Effector memory CD8-positive, alpha-beta T cell (primary cell): ENCODE results near the gene SLC5A4.
"Not testable (repeated sequence)": the region's sequence is repeated elsewhere in the genome, so short reads cannot be mapped to it uniquely, and the experiment has no call there.

ENCODE experiments used
- ATAC-seq: fragments of 150-1000 bp; cut with Tn5 transposase; replicated peaks from 2 replicates; pipeline ENCODE4 v1.10.0; 2021; ENCODE audit warnings: mild to moderate bottlenecking, moderate library complexity
- DNase-seq, 3 experiments: peaks; one replicate each; pipeline ENCODE4 v3.0.0; 2021
- H3K27ac Mint-ChIP-seq, 2 donors: one replicate each; pipeline ENCODE4 v1.8.0; 2022; ENCODE audit warnings: mild to moderate bottlenecking in 2 of 2, mixed read lengths in 2 of 2, moderate library complexity in 2 of 2
- H3K27me3 Mint-ChIP-seq, 2 donors: one replicate each; pipeline ENCODE4 v1.8.0; 2022; ENCODE audit warnings: mixed read lengths in 2 of 2
- H3K36me3 Mint-ChIP-seq: one replicate; pipeline ENCODE4 v1.8.0; 2022; ENCODE audit warnings: mild to moderate bottlenecking, moderate library complexity, mixed read lengths; ENCODE audit not compliant: insufficient read depth
- H3K4me1 Mint-ChIP-seq, 2 donors: one replicate each; pipeline ENCODE4 v1.8.0; 2022; ENCODE audit warnings: low read depth in 2 of 2, mixed read lengths in 2 of 2
- H3K4me3 Mint-ChIP-seq, 2 donors: one replicate each; pipeline ENCODE4 v1.8.0; 2022; ENCODE audit warnings: mild to moderate bottlenecking in 2 of 2, mixed read lengths in 2 of 2, moderate library complexity in 2 of 2
- H3K9me3 Mint-ChIP-seq, 2 donors: one replicate each; pipeline ENCODE4 v1.8.0; 2022; ENCODE audit warnings: mixed read lengths in 2 of 2

SLC5A4 gene

DNA sequence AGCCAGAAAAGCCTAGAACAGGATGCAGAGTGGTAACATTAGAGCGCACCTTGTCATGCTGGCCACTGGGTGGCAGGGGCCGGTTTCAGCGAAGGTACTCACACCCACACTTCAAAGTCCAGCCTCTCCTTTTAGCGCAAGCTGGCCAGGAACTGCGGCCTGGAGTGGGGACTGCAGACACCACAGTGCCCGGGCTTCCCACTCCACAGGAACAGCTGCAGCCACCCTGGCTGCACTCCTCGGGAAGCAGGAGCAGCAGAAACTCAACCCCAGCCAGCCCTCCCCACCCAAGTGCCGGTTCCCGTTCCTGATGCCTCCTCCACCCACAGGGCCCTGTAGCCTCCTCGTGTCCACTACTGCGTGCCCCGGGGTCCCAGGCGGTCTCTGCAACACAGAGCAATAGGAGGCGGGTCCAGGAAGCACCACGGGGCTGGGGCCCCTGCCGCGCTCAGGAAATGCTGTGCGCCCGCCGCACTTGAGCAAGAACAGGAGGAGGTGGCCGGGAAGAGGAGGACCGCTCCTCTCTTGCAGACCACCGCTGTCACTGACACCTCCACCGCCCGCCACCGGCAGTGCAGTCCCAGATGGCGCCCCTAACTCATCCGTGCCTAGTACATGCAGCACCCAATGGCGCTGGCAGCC is 52.5 kb downstream of the SLC5A4 start:
- Mint-ChIP-seq H3K4me3 (peak overlapping the region; percentile 53 to 76), H3K27me3 (peaks cover 29 to 36% of the 10 kb centered on the region in 2 donors), H3K4me1 (peaks cover 40 to 43% of the 10 kb centered on the region in 2 donors), H3K9me3 (no peaks in the 10 kb centered on the region), H3K36me3 (no peaks in the 10 kb centered on the region), H3K27ac (peak overlapping the region; percentile 50 to 51)
- DNase-seq (no peak), ATAC-seq (peak; percentile 48)

DNA sequence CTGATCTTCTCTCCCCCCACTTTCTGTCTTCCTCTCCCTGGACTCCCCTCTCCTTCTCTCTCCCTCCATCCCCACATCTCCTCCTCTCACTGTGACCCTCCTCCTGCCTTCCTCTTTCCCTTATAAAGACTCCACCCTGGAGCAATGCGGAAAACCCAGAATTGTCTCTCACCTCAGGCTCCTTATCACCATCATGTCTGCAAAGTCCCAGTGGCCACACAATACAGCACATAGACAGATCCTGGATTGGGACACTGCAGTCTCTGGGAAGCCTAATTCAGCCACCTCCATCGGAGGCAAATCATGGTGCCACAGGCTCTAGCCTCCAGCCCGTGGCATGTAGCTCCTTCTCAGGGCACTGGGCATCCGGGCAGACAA is 53.0 kb downstream of the SLC5A4 start:
- Mint-ChIP-seq H3K4me1 (peaks cover 38 to 42% of the 10 kb centered on the region in 2 donors), H3K4me3 (peak overlapping the region; percentile 53 to 76), H3K27me3 (peaks cover 29 to 33% of the 10 kb centered on the region in 2 donors), H3K27ac (peak overlapping the region in 1 of 2 donors; percentile 50), H3K9me3 (no peaks in the 10 kb centered on the region), H3K36me3 (no peaks in the 10 kb centered on the region)
- no peak for ATAC-seq
- DNase-seq: no peak

DNA sequence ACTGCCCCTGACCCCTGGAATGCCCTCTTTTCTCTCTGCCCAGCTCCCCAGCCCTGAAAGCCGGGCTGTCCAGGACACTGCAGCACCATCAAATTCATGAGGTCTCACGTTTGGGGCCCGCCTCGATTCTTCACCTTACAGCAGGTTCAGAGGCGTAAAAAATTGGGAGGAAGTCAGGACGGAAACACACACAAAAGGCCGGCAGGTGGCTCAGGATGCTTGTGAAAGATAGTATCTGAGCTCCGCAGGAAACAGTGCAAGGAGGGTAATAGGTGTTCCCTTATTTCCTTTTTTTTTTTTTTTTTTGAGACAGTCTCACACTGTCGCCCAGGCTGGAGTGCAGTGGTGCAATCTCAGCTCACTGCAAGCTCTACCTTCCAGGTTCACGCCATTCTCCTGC is 54.4 kb downstream of the SLC5A4 start:
- Mint-ChIP-seq H3K4me1 (peaks cover 27 to 30% of the 10 kb centered on the region in 2 donors), H3K4me3 (no peak overlapping the region), H3K9me3 (no peaks in the 10 kb centered on the region), H3K36me3 (no peaks in the 10 kb centered on the region), H3K27ac (peak overlapping the region in 1 of 2 donors; percentile 60), H3K27me3 (peaks cover 25 to 29% of the 10 kb centered on the region in 2 donors)
- DNase-seq: no peak
- ATAC-seq: peak; percentile 38

DNA sequence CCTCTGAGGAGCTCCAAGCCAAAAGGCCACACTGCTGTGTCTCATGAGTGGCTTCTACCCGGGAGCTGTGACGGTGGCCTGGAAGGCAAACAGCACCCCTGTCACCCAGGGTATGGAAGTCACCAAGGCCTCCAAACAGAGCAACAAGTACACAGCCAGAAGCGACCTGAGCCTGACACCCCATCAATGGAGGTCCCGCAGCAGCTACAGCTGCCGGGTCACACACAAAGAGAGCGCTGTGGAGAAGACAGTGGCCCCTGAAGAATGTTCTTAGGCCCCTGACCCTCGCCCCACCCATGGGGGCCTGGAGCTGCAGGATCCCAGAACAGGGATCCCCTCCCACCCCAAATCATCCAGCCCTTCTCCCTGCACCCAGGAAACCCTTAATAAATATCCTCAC is 55.2 kb downstream of the SLC5A4 start:
- H3K36me3 Mint-ChIP-seq: no peaks in the 10 kb centered on the region
- peak overlapping the region in 1 of 2 donors; percentile 60 for H3K27ac Mint-ChIP-seq
- peaks cover 25 to 29% of the 10 kb centered on the region in 2 donors for H3K4me1 Mint-ChIP-seq
- no peak for DNase-seq
- no peak overlapping the region for H3K4me3 Mint-ChIP-seq
- no peak for ATAC-seq
- H3K9me3 Mint-ChIP-seq: no peaks in the 10 kb centered on the region
- peaks cover 17 to 28% of the 10 kb centered on the region in 2 donors for H3K27me3 Mint-ChIP-seq

DNA sequence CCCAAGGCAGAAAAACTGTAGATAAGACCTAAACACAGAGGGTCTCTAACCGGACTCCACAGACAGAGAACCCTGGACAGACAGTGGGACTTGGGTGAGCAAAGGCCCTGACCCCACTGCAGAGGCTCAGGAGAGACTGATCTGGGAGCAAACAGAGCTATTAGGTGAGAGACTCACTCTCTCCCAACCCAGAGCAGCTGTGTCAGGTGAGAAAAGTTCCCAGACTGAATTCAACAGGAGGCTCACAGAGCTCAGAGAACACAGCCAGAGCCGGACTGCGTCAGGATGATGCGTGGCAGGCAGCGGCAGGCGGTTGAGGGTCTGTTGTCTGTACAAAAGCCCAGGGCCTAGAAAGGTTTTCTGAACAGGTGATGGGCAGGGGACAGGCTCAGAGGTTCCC is 55.8 kb downstream of the SLC5A4 start:
- Mint-ChIP-seq H3K9me3 (no peaks in the 10 kb centered on the region), H3K27me3 (peaks cover 15 to 22% of the 10 kb centered on the region in 2 donors), H3K36me3 (no peaks in the 10 kb centered on the region), H3K27ac (no peak overlapping the region), H3K4me1 (peaks cover 23 to 25% of the 10 kb centered on the region in 2 donors), H3K4me3 (no peak overlapping the region)
- no peak for ATAC-seq
- no peak for DNase-seq

DNA sequence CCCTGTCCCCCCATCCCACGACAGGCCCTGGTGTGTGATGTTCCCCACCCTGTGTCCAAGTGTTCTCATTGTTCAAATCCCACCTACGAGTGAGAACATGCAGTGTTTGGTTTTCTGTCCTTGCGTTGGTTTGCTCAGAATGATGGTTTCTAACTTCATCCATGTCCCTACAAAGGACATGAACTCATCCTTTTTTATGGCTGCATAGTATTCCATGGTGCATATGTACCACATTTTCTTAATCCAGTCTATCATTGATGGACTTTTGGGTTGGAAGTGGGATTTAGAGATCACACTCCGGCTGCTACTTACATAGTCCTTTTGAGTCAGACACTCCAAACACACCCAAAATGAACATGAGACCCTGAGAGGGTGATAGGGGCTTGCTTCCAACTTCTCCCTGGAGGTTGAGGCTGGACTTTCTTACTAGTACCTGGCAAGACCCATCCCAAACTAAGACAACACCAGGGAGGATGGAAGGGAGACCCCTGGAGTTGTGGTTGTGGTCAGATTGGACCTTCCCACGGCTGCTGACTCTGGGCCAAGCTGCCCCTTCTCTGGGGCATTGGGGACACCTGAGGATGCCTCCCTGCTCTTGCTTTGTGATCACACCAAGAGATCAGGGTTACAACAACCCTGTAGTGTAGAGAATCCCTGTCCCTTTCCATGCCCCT is 57.5 kb downstream of the SLC5A4 start:
- ATAC-seq, H3K4me3 Mint-ChIP-seq, H3K36me3 Mint-ChIP-seq, DNase-seq, H3K9me3 Mint-ChIP-seq, H3K27ac Mint-ChIP-seq: not testable (repeated sequence)
- Mint-ChIP-seq H3K4me1 (peaks cover 12 to 17% of the 10 kb centered on the region in 2 donors), H3K27me3 (peaks cover 6 to 17% of the 10 kb centered on the region in 2 donors)

DNA sequence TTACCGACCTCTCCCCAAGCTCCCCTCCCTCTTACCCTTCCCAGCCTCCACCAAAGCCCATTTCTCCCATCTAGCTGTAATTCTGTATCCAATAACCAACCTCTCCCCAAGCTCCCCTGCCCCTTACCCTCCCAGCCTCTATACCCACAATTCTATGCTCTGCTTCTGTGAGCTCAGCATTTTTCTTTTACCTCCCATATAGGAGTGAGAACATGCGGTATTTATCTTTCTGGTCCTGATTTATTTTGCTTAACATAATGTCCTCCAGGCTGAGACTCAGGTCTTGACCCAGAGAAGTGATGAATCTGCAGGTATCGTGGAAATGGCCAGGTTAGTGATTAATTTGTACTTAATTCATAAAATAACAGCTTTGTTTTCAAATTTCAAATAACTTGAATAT is 59.2 kb downstream of the SLC5A4 start:
- H3K4me1 Mint-ChIP-seq, H3K36me3 Mint-ChIP-seq, H3K27ac Mint-ChIP-seq, H3K4me3 Mint-ChIP-seq, DNase-seq, H3K9me3 Mint-ChIP-seq, ATAC-seq: not testable (repeated sequence)
- H3K27me3 Mint-ChIP-seq: peaks cover 12 to 29% of the 10 kb centered on the region in 2 donors

DNA sequence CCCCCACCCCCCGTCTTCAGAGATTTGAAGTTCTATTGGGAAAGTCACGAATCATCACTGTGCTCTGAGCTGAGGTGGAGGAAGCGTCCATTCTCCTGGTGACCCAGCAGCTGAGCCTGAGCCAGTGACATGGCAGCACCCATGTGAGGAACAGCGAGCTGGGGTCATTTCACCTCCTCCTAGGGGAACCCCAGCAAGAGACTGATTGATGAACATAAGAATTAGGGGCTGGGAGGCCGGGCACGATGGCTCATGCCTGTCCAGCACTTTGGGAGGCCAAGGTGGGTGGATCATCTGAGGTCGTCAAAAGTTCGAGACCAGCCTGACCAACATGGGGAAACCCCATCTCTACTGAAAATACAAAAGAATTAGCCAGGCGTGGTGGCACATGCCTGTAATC is 61.8 kb downstream of the SLC5A4 start:
- not testable (repeated sequence) for H3K9me3 Mint-ChIP-seq, H3K4me3 Mint-ChIP-seq, H3K27ac Mint-ChIP-seq, DNase-seq, ATAC-seq, H3K36me3 Mint-ChIP-seq, H3K4me1 Mint-ChIP-seq
- H3K27me3 Mint-ChIP-seq: peaks cover 13 to 28% of the 10 kb centered on the region in 2 donors

DNA sequence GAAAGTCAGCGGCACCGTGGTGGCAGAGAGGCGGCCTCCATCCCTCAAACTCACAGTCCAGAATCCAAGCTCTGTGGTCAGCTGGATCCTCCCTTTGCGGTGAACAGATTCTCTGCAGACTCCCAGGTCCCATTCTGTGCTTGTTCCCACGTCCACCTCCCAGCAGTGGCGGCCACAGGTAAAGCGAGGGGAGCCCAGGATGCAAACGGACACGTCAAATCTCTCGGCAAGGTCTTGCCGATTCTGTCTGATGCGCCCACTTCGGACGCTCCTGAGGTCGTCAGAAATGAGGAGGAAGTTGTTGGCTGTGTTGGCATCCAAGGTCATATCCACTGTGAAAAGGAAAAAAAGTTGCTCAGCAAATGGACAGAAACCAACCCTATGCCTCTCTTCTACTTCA is 64.1 kb downstream of the SLC5A4 start:
- not testable (repeated sequence) for H3K36me3 Mint-ChIP-seq, ATAC-seq, H3K27ac Mint-ChIP-seq, H3K9me3 Mint-ChIP-seq, H3K4me1 Mint-ChIP-seq, H3K4me3 Mint-ChIP-seq, DNase-seq
- peaks cover 26 to 40% of the 10 kb centered on the region in 2 donors for H3K27me3 Mint-ChIP-seq

DNA sequence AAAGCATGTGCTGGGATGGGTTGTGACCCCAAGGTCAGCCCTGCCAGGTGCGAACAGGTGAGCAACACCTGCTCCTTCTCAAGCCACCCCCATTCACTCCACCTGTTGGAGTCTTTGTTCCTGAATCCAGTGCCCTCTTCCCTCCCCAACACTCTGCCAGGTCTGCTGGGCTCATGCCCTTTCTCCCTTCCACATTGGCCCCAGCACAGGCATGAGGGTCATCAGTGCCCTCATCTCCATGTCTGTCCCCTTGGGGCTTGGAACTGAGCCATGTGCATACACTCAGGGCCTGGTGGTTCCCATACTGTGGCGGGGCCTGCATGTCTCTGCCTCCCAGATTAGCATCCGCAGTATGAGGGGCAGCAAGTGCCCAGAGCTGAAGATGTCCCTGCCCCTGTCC is 69.3 kb downstream of the SLC5A4 start:
- Mint-ChIP-seq H3K36me3 (no peaks in the 10 kb centered on the region), H3K4me1 (no peaks in the 10 kb centered on the region), H3K4me3 (no peak overlapping the region), H3K27ac (no peak overlapping the region), H3K27me3 (peaks cover 17 to 24% of the 10 kb centered on the region in 2 donors), H3K9me3 (no peaks in the 10 kb centered on the region)
- DNase-seq: no peak
- no peak for ATAC-seq

DNA sequence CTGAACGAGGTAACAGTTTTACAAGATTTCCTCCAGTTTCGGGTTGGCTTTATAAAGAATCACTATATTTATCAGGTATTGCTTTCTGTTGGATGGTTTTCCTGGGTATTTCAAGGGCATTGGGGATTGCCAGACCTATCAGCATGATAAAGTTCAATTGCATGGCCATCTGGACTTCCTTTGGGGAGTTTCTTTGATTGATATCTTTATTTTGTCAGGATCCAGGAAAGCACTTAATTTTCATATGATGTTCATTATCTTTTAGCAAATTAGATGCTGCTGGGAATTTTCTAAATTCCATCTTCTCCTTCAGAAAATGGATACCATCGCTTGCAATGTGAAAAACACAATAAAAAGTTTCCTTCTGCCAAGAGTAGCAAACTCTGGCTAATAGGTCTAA is 71.5 kb downstream of the SLC5A4 start:
- peaks cover 18 to 24% of the 10 kb centered on the region in 2 donors for H3K27me3 Mint-ChIP-seq
- H3K4me3 Mint-ChIP-seq: no peak overlapping the region
- no peaks in the 10 kb centered on the region for H3K4me1 Mint-ChIP-seq
- DNase-seq (no peak), ATAC-seq (no peak)
- no peaks in the 10 kb centered on the region for H3K36me3 Mint-ChIP-seq
- no peaks in the 10 kb centered on the region for H3K9me3 Mint-ChIP-seq
- H3K27ac Mint-ChIP-seq: no peak overlapping the region

DNA sequence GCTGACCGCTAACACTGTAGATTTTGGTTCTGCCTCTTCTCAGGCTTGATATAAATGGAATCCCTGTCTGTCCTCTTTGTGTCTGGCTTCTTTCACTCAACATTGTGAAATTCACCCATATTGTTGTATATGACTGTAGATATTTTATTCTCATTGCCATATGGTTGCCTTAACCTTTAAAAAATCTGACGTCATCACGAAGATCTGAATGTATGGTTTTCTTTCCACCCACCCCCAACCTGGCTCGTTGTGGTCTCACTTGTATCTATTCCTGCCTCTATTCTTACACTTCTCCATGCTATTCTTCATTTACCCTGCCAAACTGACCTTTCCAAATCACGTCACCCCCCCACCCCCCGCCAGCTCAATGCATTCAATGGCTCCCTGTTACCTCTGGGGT is 74.1 kb downstream of the SLC5A4 start:
- Mint-ChIP-seq H3K9me3 (no peaks in the 10 kb centered on the region), H3K4me1 (no peaks in the 10 kb centered on the region), H3K27ac (no peak overlapping the region), H3K4me3 (no peak overlapping the region), H3K27me3 (peaks cover 28 to 30% of the 10 kb centered on the region in 2 donors), H3K36me3 (no peaks in the 10 kb centered on the region)
- ATAC-seq (no peak), DNase-seq (no peak)

DNA sequence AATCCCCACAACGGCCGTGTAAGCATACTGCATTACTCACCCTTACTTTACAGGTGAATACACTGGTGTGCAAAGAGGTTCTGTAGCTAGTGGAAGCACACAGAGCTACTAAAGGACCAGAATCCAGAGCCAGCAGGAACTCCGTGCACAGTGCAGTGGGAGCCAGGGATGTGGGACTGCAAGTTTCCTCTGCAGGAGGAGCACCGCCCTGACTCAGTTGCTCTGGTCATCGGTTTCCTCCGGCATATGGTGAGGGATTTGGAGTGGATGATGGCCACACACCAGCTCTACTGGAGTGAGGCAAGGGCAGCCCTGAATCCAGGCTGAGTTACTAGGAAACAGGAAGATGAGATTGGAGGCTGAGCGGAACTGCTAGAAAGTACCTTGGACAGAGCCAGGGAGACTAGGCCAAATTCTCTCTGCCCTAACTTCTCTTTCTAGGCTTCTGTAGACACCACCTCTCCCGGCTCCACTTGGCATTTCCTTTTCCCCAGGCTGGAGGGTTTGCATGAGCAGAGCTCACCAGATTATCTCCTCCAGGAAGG is 77.9 kb downstream of the SLC5A4 start:
- no peak for ATAC-seq
- no peak overlapping the region for H3K4me3 Mint-ChIP-seq

More for the DNA sequence above, 77.9 kb downstream of the SLC5A4 start:
- H3K9me3 Mint-ChIP-seq: no peaks in the 10 kb centered on the region
- H3K4me1 Mint-ChIP-seq: no peaks in the 10 kb centered on the region
- no peak for DNase-seq
- H3K27ac Mint-ChIP-seq: no peak overlapping the region
- H3K27me3 Mint-ChIP-seq: peaks cover 43 to 50% of the 10 kb centered on the region in 2 donors
- no peaks in the 10 kb centered on the region for H3K36me3 Mint-ChIP-seq
